IPS-18a (cell line): ENCODE results near the gene R3HCC1L.
"Not testable (repeated sequence)": the region's sequence is repeated elsewhere in the genome, so short reads cannot be mapped to it uniquely, and the experiment has no call there.

ENCODE experiments used
- H3K27ac ChIP-seq: one replicate; pipeline ENCODE4 v1.5.1; 2013; ENCODE audit warnings: low read length
- H3K27me3 ChIP-seq: one replicate; pipeline ENCODE4 v1.6.1; 2013; ENCODE audit warnings: mild to moderate bottlenecking, low read length; ENCODE audit not compliant: control insufficient read depth, insufficient read depth
- H3K36me3 ChIP-seq: one replicate; pipeline ENCODE4 v1.6.1; 2013; ENCODE audit warnings: low read depth, low read length; ENCODE audit not compliant: control insufficient read depth
- H3K4me1 ChIP-seq: one replicate; pipeline ENCODE4 v1.6.1; 2013; ENCODE audit warnings: low read depth, low read length; ENCODE audit not compliant: control insufficient read depth
- H3K4me3 ChIP-seq: one replicate; pipeline ENCODE4 v1.5.1; 2013; ENCODE audit warnings: low read length
- H3K9ac ChIP-seq: one replicate; pipeline ENCODE4 v1.6.1; 2013; ENCODE audit warnings: mild to moderate bottlenecking, low read length, moderate library complexity
- H3K9me3 ChIP-seq: one replicate; pipeline ENCODE4 v1.6.1; 2013; ENCODE audit warnings: low read depth, low read length; ENCODE audit not compliant: control insufficient read depth

R3HCC1L gene

DNA sequence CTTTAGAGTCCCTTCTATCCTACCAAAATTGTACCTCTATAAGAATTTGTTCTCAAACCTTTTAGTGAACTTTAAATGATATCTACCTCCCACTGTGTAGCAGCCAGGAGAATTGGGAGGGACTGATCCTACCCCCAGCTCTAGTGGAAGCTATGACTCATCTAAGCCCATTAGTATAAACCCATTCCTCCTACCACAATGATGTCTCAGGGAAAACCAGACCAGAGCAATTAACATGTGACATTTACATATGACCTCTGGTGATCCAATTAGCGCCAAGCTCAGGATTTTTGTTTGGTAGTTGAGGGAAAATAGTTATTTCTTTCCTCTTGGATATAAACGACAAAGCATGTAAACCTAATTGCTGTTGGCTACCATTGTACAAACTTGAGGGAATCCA is 33.1 kb upstream of the R3HCC1L start:
- H3K27ac ChIP-seq: no peak overlapping the region
- no peaks in the 10 kb centered on the region for H3K36me3 ChIP-seq
- no peaks in the 10 kb centered on the region for H3K9me3 ChIP-seq
- no peaks in the 10 kb centered on the region for H3K27me3 ChIP-seq
- H3K4me3 ChIP-seq: no peak overlapping the region
- peaks cover 13% of the 10 kb centered on the region for H3K4me1 ChIP-seq
- no peak overlapping the region for H3K9ac ChIP-seq

DNA sequence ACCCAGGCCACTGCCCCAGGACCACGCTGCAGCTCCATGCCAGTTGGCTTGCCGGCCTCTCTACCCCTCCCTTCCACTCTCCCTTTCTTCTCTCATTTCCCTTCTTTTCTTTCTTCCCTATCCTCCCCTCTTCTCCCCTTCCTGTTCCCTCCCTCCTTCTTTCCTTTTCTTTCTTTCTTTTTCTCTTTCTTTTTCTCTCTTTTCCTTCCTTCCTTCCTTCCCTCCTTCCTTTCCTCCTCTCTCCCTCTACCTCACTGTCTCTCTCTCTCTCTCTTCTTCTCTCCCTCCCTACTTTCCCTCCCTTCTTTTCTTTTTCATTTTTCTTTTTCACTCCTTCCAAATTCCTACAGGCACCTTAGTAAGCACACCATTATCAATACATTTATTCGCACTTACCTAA is 30.3 kb upstream of the R3HCC1L start:
- Histone ChIP-seq H3K36me3 (no peaks in the 10 kb centered on the region), H3K9me3 (no peaks in the 10 kb centered on the region), H3K4me3 (no peak overlapping the region), H3K27me3 (no peaks in the 10 kb centered on the region), H3K4me1 (peaks cover 7% of the 10 kb centered on the region), H3K27ac (no peak overlapping the region), H3K9ac (no peak overlapping the region)

DNA sequence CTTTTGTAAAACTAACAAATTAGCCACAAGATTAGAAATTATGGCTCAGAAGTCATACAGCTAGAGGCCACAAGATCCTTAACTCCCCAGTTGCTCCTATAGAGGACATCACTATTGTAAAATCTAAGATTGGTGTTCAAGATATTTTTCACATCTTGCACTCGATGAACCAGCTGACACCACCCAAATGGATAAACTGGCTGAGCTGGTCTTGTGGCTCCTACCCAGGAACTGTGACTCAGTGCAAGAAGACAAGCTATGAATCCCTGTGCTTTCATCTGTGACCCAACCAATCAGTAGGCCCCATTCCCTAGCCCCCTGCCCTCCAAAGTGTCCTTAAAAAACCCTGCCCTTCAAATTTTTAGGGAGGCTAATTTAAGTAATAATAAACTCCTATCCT is 27.9 kb upstream of the R3HCC1L start:
- no peaks in the 10 kb centered on the region for H3K9me3 ChIP-seq
- H3K4me3 ChIP-seq: no peak overlapping the region
- no peak overlapping the region for H3K27ac ChIP-seq
- no peaks in the 10 kb centered on the region for H3K27me3 ChIP-seq
- no peak overlapping the region for H3K9ac ChIP-seq
- H3K4me1 ChIP-seq: no peaks in the 10 kb centered on the region
- H3K36me3 ChIP-seq: no peaks in the 10 kb centered on the region

DNA sequence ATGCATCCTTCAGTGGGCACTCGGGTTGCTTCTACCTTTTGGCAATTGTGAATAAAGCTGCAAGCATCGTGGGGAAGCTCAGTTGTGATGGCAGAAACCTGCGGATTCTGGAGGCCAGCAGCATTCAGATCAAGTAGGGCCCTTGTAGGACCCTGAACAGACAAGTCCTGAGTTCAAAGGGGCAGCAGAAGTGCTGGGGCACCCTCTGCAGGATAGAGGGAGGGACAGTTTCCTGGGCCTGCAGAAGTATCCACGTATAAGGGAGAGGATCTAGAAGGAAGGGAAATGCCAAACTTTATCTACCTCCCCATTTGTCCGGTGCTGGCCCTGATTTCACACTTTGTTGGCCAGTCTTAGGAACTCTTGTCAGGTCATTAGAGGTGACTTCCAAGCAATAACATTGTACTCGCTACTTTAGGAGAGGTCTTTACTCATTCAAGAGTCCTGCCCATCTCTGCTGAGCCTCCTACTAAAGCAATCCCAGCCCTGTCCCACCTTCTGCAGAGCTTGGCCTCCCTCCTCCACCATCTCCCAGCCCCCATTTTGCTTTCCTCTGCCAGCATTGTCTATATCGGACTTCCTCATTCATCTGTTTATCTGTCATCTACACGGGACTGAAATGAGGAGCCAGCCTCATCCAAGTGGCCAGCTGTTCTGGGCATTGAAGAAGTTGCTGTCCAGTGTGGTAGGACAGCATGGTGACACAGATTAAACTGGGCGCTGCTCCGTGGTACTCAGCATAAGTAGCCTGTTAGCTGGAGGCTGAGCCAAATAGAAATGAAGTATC is 26.6 kb upstream of the R3HCC1L start:
- no peaks in the 10 kb centered on the region for H3K9me3 ChIP-seq
- H3K36me3 ChIP-seq: no peaks in the 10 kb centered on the region
- no peaks in the 10 kb centered on the region for H3K27me3 ChIP-seq
- no peaks in the 10 kb centered on the region for H3K4me1 ChIP-seq
- H3K27ac ChIP-seq: no peak overlapping the region
- H3K4me3 ChIP-seq: no peak overlapping the region
- H3K9ac ChIP-seq: no peak overlapping the region

DNA sequence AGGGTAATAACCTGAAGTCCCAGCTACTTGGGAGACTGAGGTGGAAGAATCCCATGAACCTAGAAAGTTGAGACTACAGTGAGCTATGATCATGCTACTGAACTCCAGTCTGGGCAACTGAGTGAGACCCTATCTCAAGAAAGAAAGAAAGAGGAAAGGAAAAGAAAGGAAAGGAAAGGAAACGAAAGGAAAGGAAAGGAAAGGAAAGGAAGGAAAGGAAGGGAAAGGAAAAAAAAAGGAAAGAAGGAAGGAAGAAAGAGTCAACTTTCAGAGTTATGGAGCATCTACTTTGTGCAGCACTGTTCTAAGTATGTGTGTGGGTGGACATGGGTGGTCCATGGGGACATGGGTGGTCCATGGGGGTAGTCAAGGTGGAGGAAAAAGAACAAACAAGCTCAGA is 24.1 kb upstream of the R3HCC1L start:
- H3K27ac ChIP-seq: no peak overlapping the region
- no peaks in the 10 kb centered on the region for H3K27me3 ChIP-seq
- H3K4me1 ChIP-seq: no peaks in the 10 kb centered on the region
- no peak overlapping the region for H3K9ac ChIP-seq
- no peak overlapping the region for H3K4me3 ChIP-seq
- no peaks in the 10 kb centered on the region for H3K36me3 ChIP-seq
- H3K9me3 ChIP-seq: no peaks in the 10 kb centered on the region

DNA sequence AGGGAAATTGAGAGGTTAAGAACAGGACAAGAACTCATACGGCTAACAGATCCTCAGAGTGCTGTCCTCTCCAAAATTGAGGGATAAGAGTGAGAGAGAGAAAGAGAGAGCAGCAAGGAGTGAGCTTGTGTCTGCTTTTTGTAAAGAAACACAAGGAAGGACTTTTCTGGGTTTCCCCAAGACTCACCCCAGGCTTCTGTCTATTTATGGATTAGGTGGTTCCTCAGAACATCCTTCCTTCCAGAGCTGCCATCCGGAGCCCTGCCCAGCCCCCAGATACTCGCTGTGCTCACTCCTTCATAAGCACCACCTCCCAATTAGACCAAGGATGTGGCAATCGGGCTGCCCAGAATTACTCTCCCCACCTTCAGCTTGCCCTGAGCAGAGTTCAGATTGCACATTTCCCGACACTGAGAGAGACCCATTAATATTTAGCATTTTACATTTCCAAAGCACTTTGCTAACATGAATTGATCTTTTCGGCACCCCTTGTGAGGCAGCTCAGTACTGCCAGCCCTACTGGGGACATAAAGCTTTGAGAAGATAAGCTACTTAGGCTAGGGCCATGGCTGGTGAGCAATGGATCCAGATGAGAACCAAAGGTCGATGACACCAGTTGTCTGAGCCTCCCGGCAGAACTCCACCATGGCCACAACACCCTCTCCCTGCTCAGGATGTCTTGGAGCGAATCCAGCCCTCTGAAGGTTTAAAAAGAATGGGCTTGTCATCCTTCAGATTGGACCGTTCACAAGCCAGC is 19.2 kb upstream of the R3HCC1L start:
- H3K36me3 ChIP-seq: no peaks in the 10 kb centered on the region
- no peaks in the 10 kb centered on the region for H3K4me1 ChIP-seq
- H3K27me3 ChIP-seq: no peaks in the 10 kb centered on the region
- H3K27ac ChIP-seq: no peak overlapping the region
- no peak overlapping the region for H3K9ac ChIP-seq
- H3K4me3 ChIP-seq: no peak overlapping the region
- H3K9me3 ChIP-seq: no peaks in the 10 kb centered on the region

DNA sequence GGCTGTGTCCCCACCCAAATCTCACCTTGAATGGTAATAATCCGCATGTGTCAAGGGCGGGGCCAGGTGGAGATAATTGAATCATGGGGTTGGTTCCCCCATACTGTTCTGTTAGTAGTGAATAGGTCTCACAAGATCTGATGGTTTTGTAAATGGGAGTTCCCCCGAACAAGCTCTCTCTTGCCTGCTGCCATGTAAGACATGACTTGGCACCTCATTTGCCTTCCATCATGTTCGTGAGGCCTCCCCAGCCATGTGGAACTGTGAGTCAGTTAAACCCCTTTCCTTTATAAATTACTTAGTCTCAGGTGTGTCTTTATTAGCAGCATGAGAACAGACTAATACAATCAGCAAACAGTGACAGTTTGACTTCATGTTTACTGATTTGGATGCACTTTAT is 14.6 kb upstream of the R3HCC1L start:
- Histone ChIP-seq H3K4me1 (no peaks in the 10 kb centered on the region), H3K9ac (no peak overlapping the region), H3K27me3 (no peaks in the 10 kb centered on the region), H3K9me3 (peaks cover 8% of the 10 kb centered on the region), H3K36me3 (no peaks in the 10 kb centered on the region), H3K4me3 (no peak overlapping the region), H3K27ac (no peak overlapping the region)

DNA sequence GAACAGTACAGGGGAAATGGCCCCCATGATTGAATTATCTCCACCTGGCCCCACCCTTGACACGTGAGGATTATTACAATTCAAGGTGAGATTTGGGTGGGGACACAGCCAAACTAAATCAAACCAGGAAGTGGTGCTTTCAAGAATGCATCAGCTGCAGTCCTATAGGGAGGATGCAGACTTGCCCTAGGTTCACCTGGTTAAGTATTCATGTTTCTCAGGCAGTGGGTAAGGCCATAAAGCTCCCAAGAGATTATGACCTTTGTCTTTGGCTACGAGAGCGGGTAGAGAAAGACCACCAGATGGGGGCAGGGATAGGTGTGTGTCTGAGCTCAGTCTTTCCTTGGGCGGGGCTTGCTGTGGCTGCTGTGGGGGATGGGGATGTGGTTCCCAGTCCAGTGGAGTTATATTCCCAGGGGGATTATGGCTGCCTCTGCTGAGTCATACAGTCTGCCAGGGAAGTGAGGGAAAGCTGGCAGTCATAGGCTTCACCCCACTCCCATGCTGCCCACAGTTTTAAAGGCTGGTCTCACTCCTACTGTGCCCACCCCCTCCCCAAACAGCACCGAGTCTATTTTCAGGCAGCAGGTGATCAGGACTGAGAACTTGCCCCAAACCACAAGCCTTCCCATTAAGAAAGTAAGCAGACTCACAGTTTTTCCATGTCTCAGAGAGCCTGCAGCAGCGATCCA is 8.4 kb upstream of the R3HCC1L start:
- no peak overlapping the region for H3K27ac ChIP-seq
- H3K9me3 ChIP-seq: peaks cover 10% of the 10 kb centered on the region
- no peaks in the 10 kb centered on the region for H3K27me3 ChIP-seq
- no peak overlapping the region for H3K9ac ChIP-seq
- no peaks in the 10 kb centered on the region for H3K36me3 ChIP-seq
- no peak overlapping the region for H3K4me3 ChIP-seq
- H3K4me1 ChIP-seq: peaks cover 6% of the 10 kb centered on the region

DNA sequence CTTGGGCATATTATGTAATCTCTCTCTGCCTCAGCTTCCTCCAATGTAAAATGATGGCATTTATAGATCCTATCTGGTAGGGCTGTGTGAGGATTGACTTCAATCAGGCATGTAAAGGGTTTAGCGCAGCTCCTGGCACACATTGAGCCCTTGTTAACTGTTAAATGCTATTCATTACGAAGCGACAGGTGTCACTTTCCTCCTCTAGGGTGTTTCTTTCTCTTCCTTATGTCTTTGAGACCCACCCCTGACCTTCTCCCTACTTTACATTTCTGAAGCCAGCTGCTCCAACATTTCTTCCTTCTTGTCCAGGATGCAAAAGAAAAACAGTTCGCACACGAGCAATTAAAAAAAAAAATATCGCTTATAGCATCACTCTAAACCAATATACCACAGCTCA is 5.7 kb upstream of the R3HCC1L start:
- Histone ChIP-seq H3K9me3 (peaks cover 7% of the 10 kb centered on the region), H3K36me3 (no peaks in the 10 kb centered on the region), H3K9ac (no peak overlapping the region), H3K27ac (no peak overlapping the region), H3K27me3 (no peaks in the 10 kb centered on the region), H3K4me3 (no peak overlapping the region), H3K4me1 (peaks cover 6% of the 10 kb centered on the region)

DNA sequence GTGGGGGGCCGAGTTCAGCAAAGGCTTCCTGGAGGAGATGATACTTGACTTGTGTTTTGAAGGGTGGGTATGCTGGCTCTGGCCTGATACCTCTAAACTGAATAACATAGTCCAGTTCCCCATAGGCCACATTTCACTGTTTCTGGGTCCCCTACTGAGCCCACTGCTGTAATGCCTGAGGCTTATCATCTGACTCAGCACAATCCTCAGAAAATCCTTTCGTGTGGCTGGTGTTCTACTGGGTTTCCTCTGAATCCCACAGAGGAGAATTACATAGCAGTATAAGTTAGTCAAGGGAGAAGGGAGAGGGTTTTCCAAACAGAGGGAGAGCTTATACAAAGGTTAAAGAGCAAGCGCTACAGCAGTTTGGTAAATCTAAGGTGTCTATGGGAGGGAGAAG is 2.8 kb upstream of the R3HCC1L start:
- no peaks in the 10 kb centered on the region for H3K27me3 ChIP-seq
- no peaks in the 10 kb centered on the region for H3K9me3 ChIP-seq
- no peak overlapping the region for H3K9ac ChIP-seq
- peaks cover 7% of the 10 kb centered on the region for H3K4me1 ChIP-seq
- H3K4me3 ChIP-seq: no peak overlapping the region
- H3K36me3 ChIP-seq: no peaks in the 10 kb centered on the region
- H3K27ac ChIP-seq: no peak overlapping the region

DNA sequence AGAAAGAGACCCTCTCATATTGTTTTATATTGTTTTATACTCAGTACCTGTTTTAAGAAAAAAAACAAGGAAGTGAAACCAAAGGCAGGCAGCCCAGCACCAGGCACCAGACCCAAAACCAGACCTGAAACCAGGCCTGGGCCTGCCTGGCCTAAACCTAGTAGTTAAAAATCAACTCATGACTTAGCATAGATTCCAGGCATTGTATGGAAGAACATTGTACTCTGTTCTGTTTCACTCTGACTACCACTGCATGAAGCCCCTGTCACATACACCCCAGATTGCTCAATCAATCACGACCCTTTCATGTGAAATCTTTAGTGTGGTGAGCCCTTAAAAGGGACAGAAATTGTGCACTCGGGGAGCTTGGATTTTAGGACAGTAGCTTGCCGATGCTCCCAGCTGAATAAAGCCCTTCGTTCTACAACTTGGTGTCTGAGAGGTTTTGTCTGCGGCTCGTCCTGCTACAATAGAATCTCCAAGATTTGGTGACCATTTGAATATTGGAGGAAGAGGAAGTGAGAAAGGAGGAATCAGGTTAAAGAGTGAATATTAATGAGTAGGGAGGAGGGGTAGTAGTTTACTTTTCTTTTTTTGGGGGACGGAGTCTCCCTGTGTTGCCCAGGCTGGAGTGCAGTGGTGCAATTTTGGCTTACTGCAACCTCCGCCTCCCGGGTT is 1.2 kb upstream of the R3HCC1L start:
- not testable (repeated sequence) for H3K9ac ChIP-seq, H3K4me3 ChIP-seq, H3K4me1 ChIP-seq, H3K9me3 ChIP-seq, H3K36me3 ChIP-seq, H3K27me3 ChIP-seq, H3K27ac ChIP-seq
